Activated CD8-positive, alpha-beta T cell treated with anti-CD3 and anti-CD28 coated beads for 36 hours (primary cell): ENCODE data around the gene SPTB. TPM values are rescaled to one million over a fixed set of nuclear protein-coding genes. Genes with fewer than 3 reads are reported as not detected.

ENCODE experiments used
- ATAC-seq: fragments of 200-7000 bp; cut with Tn5 transposase; one replicate; pipeline ENCODE4 v1.10.0; 2021; ENCODE audit warnings: mild to moderate bottlenecking, moderate library complexity
- CTCF ChIA-PET: fragments of 350-600 bp; sonication (Branson Sonifier 250); formaldehyde crosslinking; loops from one replicate; lab custom pipeline; 2021; ENCODE audit warnings: antibody characterized with exemption; lab: Charles Lee
- POLR2A ChIA-PET: fragments of 350-600 bp; sonication (Branson Sonifier 250); formaldehyde crosslinking; loops from one replicate; lab custom pipeline; 2021; ENCODE audit warnings: antibody characterized with exemption; lab: Charles Lee
- DNase-seq: peaks from one replicate; pipeline ENCODE4 v3.0.0-alpha.2; 2020
- H3K27ac Mint-ChIP-seq: one replicate; pipeline ENCODE4 v1.8.0; 2021; ENCODE audit warnings: mild to moderate bottlenecking, mixed read lengths
- H3K27me3 Mint-ChIP-seq: one replicate; pipeline ENCODE4 v1.8.0; 2021; ENCODE audit warnings: mixed read lengths
- H3K36me3 Mint-ChIP-seq: one replicate; pipeline ENCODE4 v1.8.0; 2021; ENCODE audit warnings: low read depth, mixed read lengths
- H3K4me1 Mint-ChIP-seq: one replicate; pipeline ENCODE4 v1.8.0; 2021; ENCODE audit warnings: low read depth, mixed read lengths
- H3K4me3 Mint-ChIP-seq: one replicate; pipeline ENCODE4 v1.8.0; 2021; ENCODE audit warnings: mild to moderate bottlenecking, moderate library complexity, mixed read lengths
- H3K9me3 Mint-ChIP-seq: one replicate; pipeline ENCODE4 v1.8.0; 2021; ENCODE audit warnings: mixed read lengths
- intact Hi-C: fragments of 100-400 bp; cut with micrococcal nuclease; formaldehyde crosslinking; loops from one replicate; pipeline ENCODE4 v1.10.0; 2022
- total RNA-seq, 2 experiments: library from RNA; stranded (reverse); gene quantifications; one replicate each; pipeline ENCODE4 v1.2.3, GENCODE V29; 2021
- TF ChIP-seq, protein P1 (sequence below): fragments of 200-600 bp; IDR thresholded peaks from one replicate; pipeline ENCODE4 v1.8.0; 2022; ENCODE audit warnings: antibody characterized with exemption, mild to moderate bottlenecking

Gene SPTB
- total RNA-seq, 2 experiments from 2014 or later = 0.07 to 0.27 TPM

- ATAC-seq = no peak
- H3K36me3 Mint-ChIP-seq = no peaks in the 10 kb centered on the region
- CTCF ChIA-PET = no interaction called here
- DNase-seq = no peak
- TF ChIP-seq, protein P1, sequence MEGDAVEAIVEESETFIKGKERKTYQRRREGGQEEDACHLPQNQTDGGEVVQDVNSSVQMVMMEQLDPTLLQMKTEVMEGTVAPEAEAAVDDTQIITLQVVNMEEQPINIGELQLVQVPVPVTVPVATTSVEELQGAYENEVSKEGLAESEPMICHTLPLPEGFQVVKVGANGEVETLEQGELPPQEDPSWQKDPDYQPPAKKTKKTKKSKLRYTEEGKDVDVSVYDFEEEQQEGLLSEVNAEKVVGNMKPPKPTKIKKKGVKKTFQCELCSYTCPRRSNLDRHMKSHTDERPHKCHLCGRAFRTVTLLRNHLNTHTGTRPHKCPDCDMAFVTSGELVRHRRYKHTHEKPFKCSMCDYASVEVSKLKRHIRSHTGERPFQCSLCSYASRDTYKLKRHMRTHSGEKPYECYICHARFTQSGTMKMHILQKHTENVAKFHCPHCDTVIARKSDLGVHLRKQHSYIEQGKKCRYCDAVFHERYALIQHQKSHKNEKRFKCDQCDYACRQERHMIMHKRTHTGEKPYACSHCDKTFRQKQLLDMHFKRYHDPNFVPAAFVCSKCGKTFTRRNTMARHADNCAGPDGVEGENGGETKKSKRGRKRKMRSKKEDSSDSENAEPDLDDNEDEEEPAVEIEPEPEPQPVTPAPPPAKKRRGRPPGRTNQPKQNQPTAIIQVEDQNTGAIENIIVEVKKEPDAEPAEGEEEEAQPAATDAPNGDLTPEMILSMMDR = no peak
- intact Hi-C loops = no loop called here
- no peak overlapping the region for H3K27ac Mint-ChIP-seq
- no peaks in the 10 kb centered on the region for H3K9me3 Mint-ChIP-seq
- H3K27me3 Mint-ChIP-seq = no peaks in the 10 kb centered on the region
- peaks cover 4% of the 10 kb centered on the region for H3K4me1 Mint-ChIP-seq
- H3K4me3 Mint-ChIP-seq = no peak overlapping the region
- POLR2A ChIA-PET = no interaction called here
These were observed 148.5 kb downstream of the SPTB start for GRCh38 chr14:64731141-64731581.

- Mint-ChIP-seq H3K27me3 (no peaks in the 10 kb centered on the region), H3K4me1 (peaks cover 4% of the 10 kb centered on the region), H3K4me3 (no peak overlapping the region), H3K9me3 (no peaks in the 10 kb centered on the region), H3K27ac (no peak overlapping the region), H3K36me3 (no peaks in the 10 kb centered on the region)
- CTCF ChIA-PET = no interaction called here
- POLR2A ChIA-PET = no interaction called here
- ATAC-seq = no peak
- intact Hi-C loops = no loop called here
- TF ChIP-seq, protein P1 = no peak
- DNase-seq = no peak
These were observed 149.0 kb downstream of the SPTB start for GRCh38 chr14:64730681-64731080.

DNA sequence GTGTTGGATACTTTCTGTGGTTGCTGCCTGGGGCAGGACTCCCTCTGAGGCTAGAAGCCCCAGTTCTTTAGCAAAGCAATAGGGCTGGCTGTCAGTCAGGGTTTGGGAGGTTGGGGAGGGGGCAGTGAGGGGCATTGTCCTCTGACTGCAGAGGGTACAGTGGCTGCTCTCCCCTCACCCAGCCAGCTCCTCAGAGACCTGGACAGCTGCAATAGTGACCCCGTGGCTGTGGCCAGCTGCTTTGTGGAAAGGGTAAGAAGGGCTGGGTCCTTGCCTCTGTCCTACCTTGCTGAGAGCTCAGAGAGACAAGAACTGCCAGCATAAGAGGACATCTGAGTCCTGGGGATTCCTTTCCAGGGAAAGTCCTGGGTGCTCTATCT is 149.7 kb downstream of the SPTB start:
- no peaks in the 10 kb centered on the region for H3K36me3 Mint-ChIP-seq
- DNase-seq = no peak
- H3K27ac Mint-ChIP-seq = no peak overlapping the region
- H3K4me3 Mint-ChIP-seq = no peak overlapping the region
- ChIA-PET CTCF (no interaction called here), POLR2A (no interaction called here)
- H3K4me1 Mint-ChIP-seq = peaks cover 4% of the 10 kb centered on the region
- ATAC-seq = no peak
- TF ChIP-seq, protein P1 = no peak
- intact Hi-C loops = no loop called here
- H3K27me3 Mint-ChIP-seq = no peaks in the 10 kb centered on the region
- no peaks in the 10 kb centered on the region for H3K9me3 Mint-ChIP-seq

- TF ChIP-seq, protein P1 = no peak
- no peaks in the 10 kb centered on the region for H3K9me3 Mint-ChIP-seq
- DNase-seq (no peak), ATAC-seq (no peak)
- no peaks in the 10 kb centered on the region for H3K36me3 Mint-ChIP-seq
- POLR2A ChIA-PET = no interaction called here
- CTCF ChIA-PET = no interaction called here
- intact Hi-C loops = no loop called here
- no peak overlapping the region for H3K4me3 Mint-ChIP-seq
- H3K4me1 Mint-ChIP-seq = peaks cover 5% of the 10 kb centered on the region
- H3K27ac Mint-ChIP-seq = no peak overlapping the region
- no peaks in the 10 kb centered on the region for H3K27me3 Mint-ChIP-seq
These were observed 150.2 kb downstream of the SPTB start for GRCh38 chr14:64729386-64730060.

GRCh38 chr14:64728856-64729255 is 150.9 kb downstream of the SPTB start:
- intact Hi-C loops = no loop called here
- TF ChIP-seq, protein P1 = no peak
- DNase-seq (no peak), ATAC-seq (no peak)
- CTCF ChIA-PET = no interaction called here
- Mint-ChIP-seq H3K27me3 (no peaks in the 10 kb centered on the region), H3K9me3 (no peaks in the 10 kb centered on the region), H3K27ac (no peak overlapping the region), H3K4me3 (no peak overlapping the region), H3K36me3 (no peaks in the 10 kb centered on the region), H3K4me1 (peaks cover 7% of the 10 kb centered on the region)
- POLR2A ChIA-PET = interaction anchor here (0.7 kb wide), 1 partner anchor 28 kb away, joined by 3 read pairs; no protein-coding TSS in a partner anchor
